ENCODE data around the gene CRPPA.
A peak's percentile ranks its signal among the peaks of the same experiment; 100 is the strongest.
"Not testable (repeated sequence)": the region's sequence is repeated elsewhere in the genome, so short reads cannot be mapped to it uniquely, and the experiment has no call there.

Gene CRPPA
- 1.3 to 2.9 reads per million in 2 donors for total RNA-seq

DNA sequence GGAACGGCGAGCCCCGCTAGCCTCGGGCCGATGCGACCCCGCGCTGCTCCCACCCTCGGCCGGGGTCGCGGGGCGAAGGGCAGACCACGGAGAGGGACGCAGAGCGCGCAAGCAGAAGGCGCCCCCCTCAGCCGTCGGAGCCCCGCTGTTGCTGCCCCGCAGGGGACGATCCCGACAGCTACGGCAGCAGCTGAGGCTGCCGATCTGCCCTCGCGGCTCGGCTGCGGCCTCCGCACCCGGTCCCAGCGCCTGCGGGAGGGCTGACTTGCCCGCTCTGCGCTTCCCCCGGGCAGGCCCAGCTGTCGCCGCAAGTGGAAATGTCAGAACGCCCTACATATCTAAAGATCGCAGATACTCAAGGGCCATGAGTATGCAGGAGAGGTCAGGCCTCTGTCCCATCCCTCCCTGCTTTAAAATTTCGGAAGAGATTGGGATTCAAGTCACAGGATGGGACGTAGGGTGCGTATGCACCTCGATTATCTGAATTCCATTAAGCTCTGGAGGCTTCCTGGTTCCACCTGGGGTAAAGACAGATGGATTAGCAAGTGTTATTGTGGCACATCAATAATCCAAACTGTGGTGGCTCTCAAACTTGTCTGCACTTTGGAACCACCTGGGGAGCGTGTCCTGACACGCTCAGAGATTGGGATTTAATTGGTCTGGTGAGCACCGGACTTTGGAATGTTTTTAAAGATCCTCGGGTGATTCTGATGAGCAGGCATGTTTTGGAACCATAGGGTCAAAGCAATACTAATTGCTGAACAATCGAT lies at the start of gene CRPPA:
Gene CRPPA (minus strand): TSS at position 206 of the 770 bp plus-strand sequence. CDS start 216 bp downstream, outside the sequence.
- DNase-seq = peak; percentile 11

DNA sequence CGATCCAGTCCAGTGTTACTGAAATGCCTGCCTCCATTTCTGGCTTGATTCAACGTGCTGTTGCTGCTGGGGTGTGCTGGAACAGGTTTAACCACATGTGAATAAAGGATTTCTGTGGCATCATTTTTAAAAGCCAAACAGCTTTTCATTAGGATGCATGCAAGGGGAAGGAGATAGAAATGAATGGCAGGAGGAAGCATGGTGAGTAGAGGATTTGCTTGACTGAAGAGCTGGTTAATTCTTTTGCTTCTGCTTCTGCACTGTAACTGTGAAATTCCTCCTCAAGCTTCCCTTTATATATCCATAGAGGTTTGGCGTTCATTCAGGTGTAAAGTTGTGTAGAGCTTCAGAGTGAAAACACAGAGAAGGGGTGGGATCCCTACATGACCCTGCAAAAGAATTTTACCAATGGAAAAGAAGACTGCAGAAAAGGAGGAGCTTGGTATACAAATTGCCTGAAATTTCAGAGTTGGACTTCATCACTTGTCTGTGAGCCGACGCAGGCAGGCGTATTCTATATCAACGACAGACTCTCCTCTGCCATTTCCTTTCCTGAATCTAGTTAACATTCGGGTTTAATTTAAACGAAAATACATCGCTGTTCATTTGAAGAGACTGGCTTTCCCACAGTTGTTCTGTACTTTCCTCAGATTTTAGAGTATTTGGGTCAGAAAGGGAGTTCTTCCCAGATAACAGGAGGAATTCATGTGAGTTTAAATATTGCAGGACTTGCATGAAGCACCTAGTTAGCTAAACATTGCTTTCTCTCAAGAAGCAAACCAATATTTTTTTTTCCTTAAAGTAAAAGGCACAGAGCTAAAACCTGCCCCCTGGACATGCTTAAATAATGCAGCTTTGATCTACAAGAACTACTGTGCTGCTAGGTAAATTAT lies 44.4 kb upstream of the CRPPA start, which contains the start of gene SOSTDC1:
Gene SOSTDC1 (minus strand): TSS at position 270 of the 893 bp plus-strand sequence. CDS start 70 bp downstream, at position 200.
- DNase-seq = no peak

DNA sequence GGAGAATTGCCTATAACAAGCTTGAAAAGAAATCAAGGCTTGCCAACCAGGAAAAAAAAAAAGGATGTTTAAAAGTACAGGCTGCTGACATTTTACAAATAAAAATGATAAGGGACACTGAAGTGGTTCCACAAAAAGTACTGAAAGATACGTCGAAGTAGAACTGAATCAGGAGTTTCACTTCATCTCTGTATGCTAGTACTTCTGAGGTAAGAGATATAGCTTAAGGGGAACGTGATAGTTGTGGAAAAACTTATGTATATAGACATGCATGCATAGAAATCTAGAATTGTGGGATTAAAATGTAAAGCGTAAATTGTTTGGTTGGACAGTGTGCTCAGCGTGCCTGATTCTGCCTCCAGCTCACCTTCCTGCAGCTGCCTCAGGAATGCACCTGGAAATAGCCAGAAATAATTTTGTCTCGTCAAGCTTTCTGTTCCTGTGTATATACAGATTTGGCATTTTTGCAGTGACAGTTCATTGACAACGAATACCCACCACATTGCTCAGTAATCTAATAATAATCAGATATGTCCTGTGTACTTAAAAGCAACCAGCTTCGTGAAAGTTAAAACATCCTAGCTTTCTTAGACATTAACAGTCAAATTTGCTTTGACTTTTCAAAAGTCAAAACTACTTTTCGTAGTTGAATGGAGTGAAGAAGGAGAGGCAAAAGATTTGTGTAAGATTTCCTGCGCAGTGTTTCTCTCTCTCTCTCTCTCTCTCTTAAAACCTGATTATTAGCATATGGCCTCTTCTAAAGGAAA lies 42.8 kb upstream of the CRPPA start:
- DNase-seq = no peak

DNA sequence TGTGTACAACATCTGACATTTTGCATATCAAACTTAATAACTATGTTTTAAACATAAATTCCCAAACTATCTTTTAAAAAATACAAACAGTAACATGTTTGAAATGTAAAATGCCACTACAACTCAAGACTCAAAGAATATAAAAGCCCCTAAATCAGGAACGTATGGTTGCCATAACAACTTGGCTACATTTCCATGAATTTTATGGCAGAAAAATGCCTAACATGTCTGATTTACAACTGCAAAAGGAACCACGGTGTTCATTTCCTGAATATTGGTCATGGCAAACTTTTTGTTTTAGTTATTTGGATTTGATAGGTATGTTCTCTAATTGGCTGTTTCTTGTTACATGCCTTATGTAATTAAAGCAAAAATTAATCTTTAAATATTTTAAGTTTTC lies 42.2 kb upstream of the CRPPA start:
- DNase-seq = no peak

DNA sequence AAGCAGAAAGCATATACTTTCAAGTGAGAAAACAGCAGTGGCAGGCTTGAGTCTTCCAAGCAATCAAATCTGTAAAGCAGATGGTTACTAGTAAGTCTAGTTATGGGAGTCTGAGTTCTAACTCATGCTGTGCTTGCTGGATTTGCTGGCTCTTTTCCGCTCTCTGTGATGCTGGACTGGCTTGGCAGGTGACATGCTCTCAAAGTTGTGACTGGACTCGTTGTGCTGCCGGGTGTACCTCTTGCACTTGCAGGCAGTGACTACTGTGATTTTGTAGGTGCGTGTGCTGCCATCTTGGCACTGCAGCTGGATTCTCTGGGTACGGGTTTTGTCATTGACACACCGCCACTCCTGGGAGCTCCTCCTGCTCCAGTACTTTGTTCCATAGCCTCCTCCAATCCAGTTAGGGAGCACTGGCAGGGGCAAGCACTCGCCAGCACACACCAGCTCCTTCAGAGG lies 41.1 kb upstream of the CRPPA start:
- no peak for DNase-seq

DNA sequence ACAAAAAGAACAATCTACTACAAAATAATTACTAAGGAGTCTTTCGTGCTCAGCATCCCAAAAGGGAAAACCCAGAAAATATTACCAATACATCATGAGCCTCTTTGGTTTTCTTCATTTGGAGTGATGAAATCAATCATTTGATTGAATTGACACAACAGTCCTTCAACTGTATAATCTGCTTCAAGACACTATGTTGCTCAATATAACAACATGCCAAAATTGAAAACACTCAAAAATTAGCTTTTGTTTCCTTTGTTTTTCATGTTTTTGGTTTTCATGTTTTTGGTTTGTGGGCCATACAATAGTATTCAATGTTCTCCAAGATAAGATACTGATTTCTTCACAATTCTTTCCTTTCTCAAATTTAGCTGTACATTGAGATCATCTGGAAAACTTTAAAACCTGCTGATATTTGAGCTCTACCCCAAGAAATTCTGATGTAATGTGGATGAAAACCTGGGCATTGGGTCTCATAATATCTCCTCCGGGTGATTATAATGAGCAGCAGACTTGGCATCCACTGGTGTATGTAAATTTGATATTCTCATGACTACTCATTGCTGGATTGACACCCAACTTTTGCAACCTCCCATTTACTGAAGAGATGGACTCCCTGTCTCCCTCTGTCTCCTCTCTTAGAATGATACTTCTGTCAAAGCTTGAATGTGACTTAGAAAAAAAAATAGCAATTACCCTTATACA lies 39.6 kb upstream of the CRPPA start:
- DNase-seq = no peak

DNA sequence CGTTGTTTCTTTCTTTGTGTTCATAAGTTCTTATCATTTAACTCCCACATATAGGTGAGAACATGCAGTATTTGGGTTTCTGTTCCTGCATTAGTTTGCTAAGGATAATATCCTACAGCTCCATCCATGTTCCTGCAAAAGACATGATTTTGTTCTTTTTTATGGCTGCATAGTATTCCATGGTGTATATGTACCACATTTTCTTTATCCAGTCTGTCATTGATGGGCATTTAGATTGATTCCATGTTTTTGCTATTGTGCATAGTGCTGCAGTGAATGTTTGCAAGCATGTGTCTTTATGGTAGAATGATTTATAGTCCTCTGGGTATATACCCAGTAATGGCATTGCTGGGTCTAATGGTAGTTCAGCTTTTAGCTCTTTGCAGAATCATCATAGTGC lies 35.0 kb upstream of the CRPPA start:
- not testable (repeated sequence) for DNase-seq

DNA sequence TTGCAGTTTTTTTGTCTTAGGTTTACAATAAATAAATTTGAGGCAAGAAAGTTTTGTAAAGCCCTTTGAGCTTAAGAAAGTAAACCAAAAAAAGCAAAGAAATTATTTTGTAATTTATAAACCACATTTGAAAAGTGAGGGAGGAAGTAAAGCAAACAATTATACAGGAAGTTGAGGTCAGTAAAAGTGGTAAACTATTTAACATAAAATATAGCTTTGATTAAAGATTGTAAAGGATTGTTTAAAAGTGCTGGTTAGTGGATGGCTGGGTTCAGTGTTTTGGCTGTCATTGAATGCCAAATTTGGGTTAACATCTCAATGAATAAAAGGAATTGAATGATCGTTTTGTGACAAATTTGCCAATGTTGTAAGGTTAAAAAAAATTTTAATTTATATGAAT lies 34.3 kb upstream of the CRPPA start:
- no peak for DNase-seq

DNA sequence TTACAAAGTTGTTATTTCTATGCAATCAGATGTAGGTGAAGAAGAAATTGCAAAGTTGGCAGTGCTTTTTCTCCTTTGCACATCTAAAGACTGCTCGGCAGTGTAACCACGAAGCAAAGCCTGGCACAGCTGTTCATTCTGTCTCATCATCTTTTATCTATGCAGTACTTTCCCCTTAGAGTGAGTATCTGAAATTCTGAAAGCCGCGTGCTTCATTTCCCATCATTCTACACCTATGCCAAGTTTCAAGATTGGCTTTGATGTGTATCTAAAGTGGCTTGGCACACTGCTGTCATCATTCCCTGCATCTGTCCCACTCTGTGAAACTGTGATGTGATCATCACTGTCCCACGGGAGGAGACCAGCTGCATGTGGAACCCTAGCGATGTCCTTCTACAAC lies 29.0 kb upstream of the CRPPA start:
- DNase-seq = no peak

DNA sequence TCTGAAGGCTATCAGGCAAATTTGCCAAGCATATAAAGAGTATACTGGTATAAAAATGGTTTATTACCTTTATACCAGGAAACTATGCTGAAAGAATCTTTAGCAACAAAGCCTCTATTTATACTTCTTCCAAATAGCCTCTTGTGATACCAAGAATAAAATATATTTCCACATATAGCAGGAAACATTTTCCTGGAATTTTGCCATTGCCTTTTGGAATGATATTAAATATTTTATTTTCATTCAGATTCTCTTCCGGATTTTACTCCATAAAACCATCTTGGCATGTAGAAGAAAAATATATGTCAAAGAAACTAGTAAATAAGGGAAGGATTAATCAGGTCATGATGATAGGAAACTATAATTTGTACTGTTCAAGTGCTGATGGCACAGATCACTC lies 26.5 kb upstream of the CRPPA start:
- DNase-seq = no peak

DNA sequence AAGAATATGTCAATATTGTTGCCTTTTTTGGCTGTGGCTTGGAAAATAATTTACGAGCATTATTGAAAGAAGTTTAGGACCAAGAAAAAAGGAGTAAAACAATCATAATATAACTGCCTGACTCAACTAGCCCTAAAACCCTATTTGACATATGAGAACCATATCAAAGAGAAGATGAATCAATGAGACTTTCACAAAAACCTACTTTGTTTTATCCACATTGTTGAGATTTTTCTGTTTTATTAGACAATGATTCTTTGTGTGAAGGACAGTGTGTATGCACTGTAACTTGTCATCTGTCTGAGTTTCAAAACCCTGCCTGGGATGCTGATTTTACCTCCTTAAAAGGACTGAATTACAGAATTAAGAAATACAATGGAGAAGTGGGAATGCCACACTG lies 25.2 kb upstream of the CRPPA start:
- no peak for DNase-seq

DNA sequence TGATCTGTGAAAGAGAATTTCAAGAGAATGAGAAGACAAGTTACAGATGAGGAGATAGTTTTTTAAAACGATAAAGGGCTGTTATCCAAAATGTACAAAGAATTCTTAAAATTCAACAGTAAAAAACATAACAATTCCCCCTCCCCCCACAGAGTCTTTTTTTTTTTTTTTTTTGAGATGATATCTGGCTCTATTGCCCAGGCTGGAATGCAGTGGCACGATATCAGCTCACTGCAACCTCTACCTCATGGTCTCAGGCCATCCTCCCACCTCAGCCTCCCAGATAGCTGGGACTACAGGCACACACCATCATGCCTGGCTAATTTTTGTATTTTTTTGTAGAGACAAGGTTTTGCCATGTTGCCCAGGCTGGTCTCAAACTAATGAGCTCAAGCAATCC lies 22.5 kb upstream of the CRPPA start:
- DNase-seq = not testable (repeated sequence)

DNA sequence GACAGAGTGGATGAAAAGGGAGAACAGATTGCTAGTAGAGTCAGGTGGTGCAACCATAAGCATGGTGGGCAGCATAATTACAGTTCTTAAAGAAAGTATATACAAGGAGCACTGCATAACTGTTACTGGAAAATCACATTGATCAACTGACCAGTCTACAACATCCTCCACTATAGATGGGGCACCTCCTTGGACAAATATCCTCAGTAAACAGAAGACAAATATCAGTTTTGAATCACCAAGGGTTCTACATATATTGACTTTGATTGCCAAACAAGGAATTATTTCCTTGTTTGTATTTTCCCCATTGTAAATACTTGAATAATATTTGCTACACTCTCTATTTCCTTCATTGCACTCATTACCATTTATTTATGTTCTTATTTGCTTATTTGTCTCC lies 17.6 kb upstream of the CRPPA start:
- no peak for DNase-seq

DNA sequence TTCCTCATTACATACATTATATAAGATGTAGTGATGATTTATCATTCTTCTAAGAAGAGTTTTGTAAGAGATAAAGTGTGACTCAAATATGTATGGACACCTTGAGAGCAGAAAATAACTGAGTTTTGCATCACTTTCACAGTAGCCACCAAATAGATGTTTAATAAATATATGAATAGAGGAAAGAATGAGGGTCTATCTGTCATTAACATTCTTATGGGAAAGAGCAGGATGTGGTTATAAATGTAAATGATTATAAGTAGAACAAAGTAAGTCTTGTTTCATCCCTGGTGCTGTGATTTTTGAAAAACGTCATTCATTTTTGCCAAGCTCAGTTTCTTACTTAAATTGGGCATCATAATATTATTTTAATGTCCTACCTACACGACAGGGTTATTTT lies 15.0 kb upstream of the CRPPA start:
- no peak for DNase-seq

DNA sequence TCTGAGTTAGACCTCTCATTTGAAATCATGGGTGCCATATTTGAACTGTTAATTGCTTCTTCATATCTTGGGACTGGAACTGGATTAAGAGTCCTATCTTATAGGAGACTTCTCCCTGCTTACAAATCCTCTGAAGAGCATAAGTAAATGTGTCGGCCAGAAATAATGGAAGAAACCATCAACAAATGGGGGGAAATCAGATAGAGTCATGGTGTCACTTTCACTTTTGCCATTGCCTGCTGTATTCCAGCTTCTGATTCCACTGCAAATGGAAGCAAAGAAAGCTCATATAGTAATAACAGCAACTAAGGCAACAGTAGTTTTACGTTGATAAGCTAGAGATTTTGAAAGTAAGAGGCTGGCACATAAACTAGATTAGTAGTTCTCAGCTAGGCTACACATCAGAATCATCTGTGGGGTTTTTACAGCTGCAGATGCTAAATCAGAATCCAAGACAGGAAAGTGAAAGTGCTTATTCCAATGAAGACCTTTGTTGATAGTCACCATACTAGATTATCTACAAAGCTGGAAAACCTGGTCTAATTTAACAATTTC lies 12.3 kb upstream of the CRPPA start:
- DNase-seq = no peak

DNA sequence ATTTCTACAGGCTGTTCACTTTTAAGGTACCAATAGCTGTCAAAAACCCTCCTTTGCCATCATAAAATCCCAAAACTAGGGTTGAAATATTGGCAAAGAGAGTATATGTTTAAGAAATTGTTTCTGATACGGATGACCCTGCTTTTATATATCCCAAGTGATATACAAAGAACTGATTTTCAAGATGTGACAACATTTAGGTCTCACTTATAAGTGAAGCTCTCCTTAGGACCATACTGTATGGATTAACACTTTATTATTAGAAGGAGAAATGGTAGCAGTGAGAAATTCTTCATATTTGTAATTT lies 11.0 kb upstream of the CRPPA start:
- DNase-seq = no peak

DNA sequence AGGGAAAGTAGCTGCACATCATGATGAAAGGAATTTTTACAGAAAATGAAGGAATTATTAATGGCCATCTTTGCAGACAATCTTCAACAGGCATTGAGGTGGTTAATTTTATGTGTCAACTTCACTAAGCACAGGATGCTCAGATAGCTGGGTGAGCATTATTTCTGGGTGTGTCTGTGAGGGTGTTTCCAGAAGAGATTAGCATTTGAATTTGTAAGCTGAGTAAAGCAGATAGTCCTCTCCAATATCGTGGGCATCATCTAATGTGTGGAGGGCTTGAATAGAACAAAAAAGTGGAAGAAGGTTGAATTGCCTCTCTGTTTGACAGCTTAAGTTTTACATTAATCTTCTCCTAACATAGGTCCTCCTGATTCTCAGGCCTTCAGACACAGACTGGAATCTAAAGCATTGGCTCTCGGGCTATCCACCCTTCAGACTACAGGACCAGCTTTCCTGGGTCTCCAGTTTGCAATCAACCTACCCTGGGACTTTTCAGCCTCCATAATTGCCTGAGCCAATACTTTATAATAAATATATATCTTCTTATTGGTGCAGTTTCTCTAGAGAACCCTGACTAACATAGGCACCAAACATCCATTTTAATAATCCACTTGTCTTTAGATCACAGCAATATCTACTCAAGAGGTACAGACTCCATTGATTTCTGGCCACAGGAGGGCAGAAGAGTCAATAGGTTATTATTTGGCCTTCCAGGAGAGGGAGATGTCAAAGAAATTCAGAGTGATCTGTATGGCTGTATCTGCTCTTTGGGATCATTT lies 10.5 kb upstream of the CRPPA start:
- DNase-seq = no peak

DNA sequence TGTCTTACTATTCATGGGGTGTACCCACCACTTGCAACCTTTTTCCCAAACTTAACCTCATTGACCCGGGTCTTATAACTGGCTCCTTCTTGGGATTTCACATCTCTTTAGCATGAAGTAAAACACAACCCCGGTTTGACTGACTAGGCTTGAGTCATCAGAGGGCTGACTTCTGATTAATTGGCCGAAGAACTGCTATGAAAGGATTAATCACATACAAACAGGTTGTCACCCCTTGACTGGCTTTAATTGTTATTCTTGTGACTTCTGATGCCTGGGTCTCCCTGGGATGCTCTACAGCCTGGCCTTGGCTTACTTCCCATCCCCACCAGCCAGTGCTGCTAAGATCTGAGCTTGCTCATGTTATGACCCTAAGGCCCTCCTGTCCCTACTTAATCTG lies 8.8 kb upstream of the CRPPA start:
- no peak for DNase-seq

DNA sequence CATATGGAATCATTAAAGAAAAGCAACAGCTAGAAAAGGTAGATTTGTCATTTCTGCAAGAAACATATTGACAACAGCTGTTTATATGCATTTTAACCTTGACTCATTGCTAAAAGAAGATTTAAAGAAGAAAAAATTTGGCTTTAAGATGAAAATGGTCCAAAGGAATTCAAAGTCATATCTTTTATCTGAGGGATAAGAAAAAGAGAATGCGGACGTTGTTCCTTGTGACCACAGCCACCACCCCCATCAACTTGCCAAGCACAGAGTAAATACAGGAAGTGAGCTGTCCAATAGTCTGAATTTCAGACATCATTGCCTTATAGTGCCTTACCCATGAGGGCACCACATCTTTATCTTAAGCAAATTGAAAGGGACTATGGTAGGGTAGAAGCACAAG lies 7.3 kb upstream of the CRPPA start:
- no peak for DNase-seq

DNA sequence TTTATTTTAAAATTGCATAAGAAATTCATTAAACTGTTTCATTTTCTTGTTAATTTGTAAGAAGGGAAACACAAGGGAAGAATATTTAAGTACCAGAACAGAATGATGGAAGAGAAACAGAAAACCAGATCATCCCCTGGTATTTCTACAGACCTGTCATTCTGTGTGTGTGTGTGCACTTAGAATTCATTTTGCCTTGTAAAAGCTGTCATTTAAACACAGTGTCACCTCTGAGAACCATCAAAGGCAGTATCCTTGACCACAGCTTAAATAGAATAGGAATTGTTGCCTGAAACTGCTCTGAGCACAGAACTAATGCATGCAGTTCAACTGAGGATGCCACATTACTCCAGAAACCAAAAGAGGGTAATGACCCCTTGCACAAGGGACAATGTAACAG lies 6.8 kb upstream of the CRPPA start:
- DNase-seq = no peak

DNA sequence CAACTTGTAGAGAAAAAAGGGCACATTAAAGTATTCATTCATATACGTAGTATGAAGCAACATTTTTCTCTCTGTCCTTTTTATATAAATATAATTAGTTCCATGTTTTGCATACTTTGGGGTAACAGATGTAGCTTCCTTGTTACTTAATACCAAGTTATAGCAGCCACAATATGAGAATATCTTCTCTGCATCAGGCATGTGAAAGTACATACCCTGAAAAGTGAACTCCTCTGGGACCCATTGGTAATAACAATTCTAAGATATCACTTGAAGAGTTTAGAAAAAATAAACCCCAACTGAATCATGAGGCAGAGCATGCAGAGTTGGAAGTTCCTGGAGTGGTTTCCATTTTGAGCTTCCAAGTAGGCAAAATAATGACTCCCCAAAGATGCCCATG lies 2.4 kb upstream of the CRPPA start:
- no peak for DNase-seq
